DOHH2 (cell line): Measurements from ENCODE around the gene FGF3.

Source experiments
- H3F3A ChIP-seq: fragments of 200-600 bp; sonication (generic), shearing (Covaris generic); 2 replicates; pipeline ENCODE4 v1.6.0; 2016; ENCODE audit warnings: antibody characterized with exemption, mild to moderate bottlenecking; ENCODE audit not compliant: control insufficient read depth, insufficient read depth
- H3K27ac ChIP-seq: fragments of 200-600 bp; sonication (generic); 2 replicates; pipeline ENCODE4 v1.5.1; 2014; ENCODE audit warnings: low read depth, mild to moderate bottlenecking, low read length, moderate library complexity
- H3K27me3 ChIP-seq: fragments of 200-600 bp; sonication (generic); 2 replicates; pipeline ENCODE4 v1.6.1; 2014; ENCODE audit warnings: mild to moderate bottlenecking, low read length, mixed read lengths; ENCODE audit not compliant: control insufficient read depth
- H3K36me3 ChIP-seq: fragments of 200-600 bp; sonication (generic); 2 replicates; pipeline ENCODE4 v1.6.1; 2014; ENCODE audit warnings: mild to moderate bottlenecking, low read length, moderate library complexity, mixed read lengths; ENCODE audit not compliant: control insufficient read depth
- H3K4me1 ChIP-seq: fragments of 200-600 bp; sonication (generic); 2 replicates; pipeline ENCODE4 v1.6.1; 2014; ENCODE audit warnings: mild to moderate bottlenecking, low read length, mixed read lengths; ENCODE audit not compliant: control insufficient read depth
- H3K4me2 ChIP-seq: fragments of 200-600 bp; sonication (generic); 2 replicates; pipeline ENCODE4 v1.6.0; 2014; ENCODE audit warnings: mild to moderate bottlenecking, low read length, moderate library complexity
- H3K4me3 ChIP-seq: fragments of 200-600 bp; sonication (generic); 2 replicates; pipeline ENCODE4 v1.5.1; 2014; ENCODE audit warnings: mild to moderate bottlenecking, low read length, mixed read lengths
- H3K79me2 ChIP-seq: fragments of 200-600 bp; sonication (generic); 2 replicates; pipeline ENCODE4 v1.6.1; 2014; ENCODE audit warnings: mild to moderate bottlenecking, low read length, mixed read lengths; ENCODE audit not compliant: control insufficient read depth
- H3K9me2 ChIP-seq: fragments of 200-600 bp; sonication (generic); replicated peaks from 2 replicates; pipeline ENCODE4 v1.6.1; 2014; ENCODE audit warnings: mild to moderate bottlenecking, low read length, mixed read lengths; ENCODE audit not compliant: control insufficient read depth
- H3K9me3 ChIP-seq: fragments of 200-600 bp; sonication (generic); 2 replicates; pipeline ENCODE4 v1.6.1; 2014; ENCODE audit warnings: antibody characterized with exemption, low read length, mixed read lengths; ENCODE audit not compliant: control insufficient read depth, insufficient read depth
- H4K20me1 ChIP-seq: fragments of 200-600 bp; sonication (generic); 2 replicates; pipeline ENCODE4 v1.6.0; 2014; ENCODE audit warnings: low read depth, mild to moderate bottlenecking, antibody characterized with exemption, low read length, moderate library complexity; ENCODE audit not compliant: control insufficient read depth, insufficient read depth
- EZH2phosphoT487 ChIP-seq: fragments of 200-600 bp; sonication (generic); IDR thresholded peaks from 2 replicates; pipeline ENCODE4 v1.6.1; 2017; ENCODE audit warnings: borderline replicate concordance, mild to moderate bottlenecking, antibody characterized with exemption, low read length, moderate library complexity, mixed read lengths
- TF ChIP-seq, protein P1 (sequence below): fragments of 200-600 bp; sonication (generic); IDR thresholded peaks from one replicate; pipeline ENCODE4 v1.5.1; 2014; ENCODE audit warnings: antibody characterized with exemption, mild to moderate bottlenecking, low read depth, low read length; ENCODE audit not compliant: poor library complexity, severe bottlenecking

Gene FGF3

DNA sequence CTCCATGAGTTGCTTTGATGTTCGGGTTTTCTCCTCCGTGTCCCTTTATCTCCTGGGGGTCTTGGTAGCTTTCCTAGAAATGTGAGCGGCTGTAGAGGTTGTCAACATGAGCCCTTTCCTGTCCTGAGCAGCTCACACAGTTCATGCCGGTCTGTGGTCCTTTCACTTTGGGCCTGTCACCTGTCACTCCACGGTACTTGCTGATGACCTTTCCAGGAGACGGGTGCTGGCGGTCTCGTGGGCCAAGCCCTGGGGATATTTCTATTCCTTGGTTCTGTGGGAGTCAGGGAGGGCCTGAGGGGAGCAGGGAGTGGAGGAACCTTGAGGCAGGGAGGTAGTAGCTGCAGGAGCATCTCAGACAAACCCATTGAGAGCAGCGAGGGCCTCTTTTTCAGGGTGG, 23.2 kb downstream of the FGF3 start:
- no peak overlapping the region for H3K4me3 ChIP-seq
- TF ChIP-seq, protein P1, sequence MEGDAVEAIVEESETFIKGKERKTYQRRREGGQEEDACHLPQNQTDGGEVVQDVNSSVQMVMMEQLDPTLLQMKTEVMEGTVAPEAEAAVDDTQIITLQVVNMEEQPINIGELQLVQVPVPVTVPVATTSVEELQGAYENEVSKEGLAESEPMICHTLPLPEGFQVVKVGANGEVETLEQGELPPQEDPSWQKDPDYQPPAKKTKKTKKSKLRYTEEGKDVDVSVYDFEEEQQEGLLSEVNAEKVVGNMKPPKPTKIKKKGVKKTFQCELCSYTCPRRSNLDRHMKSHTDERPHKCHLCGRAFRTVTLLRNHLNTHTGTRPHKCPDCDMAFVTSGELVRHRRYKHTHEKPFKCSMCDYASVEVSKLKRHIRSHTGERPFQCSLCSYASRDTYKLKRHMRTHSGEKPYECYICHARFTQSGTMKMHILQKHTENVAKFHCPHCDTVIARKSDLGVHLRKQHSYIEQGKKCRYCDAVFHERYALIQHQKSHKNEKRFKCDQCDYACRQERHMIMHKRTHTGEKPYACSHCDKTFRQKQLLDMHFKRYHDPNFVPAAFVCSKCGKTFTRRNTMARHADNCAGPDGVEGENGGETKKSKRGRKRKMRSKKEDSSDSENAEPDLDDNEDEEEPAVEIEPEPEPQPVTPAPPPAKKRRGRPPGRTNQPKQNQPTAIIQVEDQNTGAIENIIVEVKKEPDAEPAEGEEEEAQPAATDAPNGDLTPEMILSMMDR: no peak
- no peak for TF ChIP-seq EZH2phosphoT487
- H3K4me1 ChIP-seq: no peaks in the 10 kb centered on the region
- H3K9me3 ChIP-seq: no peaks in the 10 kb centered on the region
- H3F3A ChIP-seq: no peaks in the 10 kb centered on the region
- no peaks in the 10 kb centered on the region for H4K20me1 ChIP-seq
- no peaks in the 10 kb centered on the region for H3K79me2 ChIP-seq
- no peak overlapping the region for H3K4me2 ChIP-seq
- no peaks in the 10 kb centered on the region for H3K9me2 ChIP-seq
- H3K36me3 ChIP-seq: no peaks in the 10 kb centered on the region
- no peaks in the 10 kb centered on the region for H3K27me3 ChIP-seq
- no peak overlapping the region for H3K27ac ChIP-seq

DNA sequence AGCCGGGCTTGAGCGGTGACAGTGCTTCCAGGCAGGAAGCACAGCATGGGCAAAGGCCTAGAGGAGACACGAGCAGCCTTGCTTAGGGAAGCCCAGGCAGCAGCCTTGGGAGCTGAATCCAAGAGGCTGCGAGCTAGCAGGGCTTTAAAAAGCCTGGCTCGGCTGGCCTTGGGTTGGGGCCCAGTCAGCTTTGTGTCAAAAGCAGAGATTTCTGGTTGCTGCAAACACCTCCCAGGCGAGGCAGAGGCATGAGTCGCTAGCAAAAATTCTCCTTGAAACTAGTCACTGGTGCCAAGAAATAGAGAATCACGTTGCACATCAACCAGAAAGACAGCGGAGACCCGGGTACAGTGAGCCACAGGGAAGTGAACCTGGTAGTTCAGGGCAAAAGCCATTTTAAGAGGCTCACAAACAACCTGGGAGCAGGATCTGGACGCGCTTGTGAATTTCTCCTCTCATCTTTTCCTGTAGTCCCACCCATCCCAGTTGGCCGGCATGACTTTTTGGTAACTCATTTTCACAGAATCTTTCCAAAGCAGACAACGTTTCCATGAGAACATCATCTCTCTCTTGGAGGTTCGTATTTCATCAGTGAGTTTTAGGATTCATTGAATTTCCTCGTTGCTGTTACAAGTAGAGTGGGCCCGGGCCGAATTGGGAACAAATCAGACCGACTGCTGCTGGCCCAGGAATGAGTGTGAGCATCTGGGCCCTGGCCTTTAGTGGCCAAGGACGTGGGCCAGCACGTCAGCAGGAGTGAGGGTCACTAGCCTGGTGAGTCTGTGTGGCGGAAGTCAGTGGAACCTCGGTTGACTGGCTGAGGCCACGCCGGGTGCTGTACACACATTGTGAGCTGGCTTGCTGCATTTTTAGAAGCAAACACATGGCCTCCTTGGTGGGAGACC, 27.7 kb downstream of the FGF3 start:
- H3F3A ChIP-seq: no peaks in the 10 kb centered on the region
- H3K9me3 ChIP-seq: no peaks in the 10 kb centered on the region
- no peak overlapping the region for H3K4me2 ChIP-seq
- no peaks in the 10 kb centered on the region for H3K79me2 ChIP-seq
- no peaks in the 10 kb centered on the region for H3K4me1 ChIP-seq
- H3K27me3 ChIP-seq: no peaks in the 10 kb centered on the region
- H3K4me3 ChIP-seq: no peak overlapping the region
- H4K20me1 ChIP-seq: no peaks in the 10 kb centered on the region
- TF ChIP-seq EZH2phosphoT487: no peak
- TF ChIP-seq, protein P1: no peak
- no peak overlapping the region for H3K27ac ChIP-seq
- no peaks in the 10 kb centered on the region for H3K36me3 ChIP-seq
- H3K9me2 ChIP-seq: no peaks in the 10 kb centered on the region

GRCh38 chr11:69788956-69789355, 30.3 kb downstream of the FGF3 start:
- H3K27ac ChIP-seq: no peak overlapping the region
- no peaks in the 10 kb centered on the region for H3K36me3 ChIP-seq
- no peak for TF ChIP-seq EZH2phosphoT487
- TF ChIP-seq, protein P1: no peak
- no peaks in the 10 kb centered on the region for H3K79me2 ChIP-seq
- no peaks in the 10 kb centered on the region for H3K4me1 ChIP-seq
- no peaks in the 10 kb centered on the region for H4K20me1 ChIP-seq
- no peaks in the 10 kb centered on the region for H3F3A ChIP-seq
- no peak overlapping the region for H3K4me3 ChIP-seq
- H3K27me3 ChIP-seq: no peaks in the 10 kb centered on the region
- no peaks in the 10 kb centered on the region for H3K9me3 ChIP-seq
- H3K9me2 ChIP-seq: no peaks in the 10 kb centered on the region
- no peak overlapping the region for H3K4me2 ChIP-seq
